Measurements from ENCODE around the gene PITPNC1.
"Not testable (repeated sequence)": the region's sequence is repeated elsewhere in the genome, so short reads cannot be mapped to it uniquely, and the experiment has no call there.

The PITPNC1 gene

GRCh38 chr17:67633751-67634211 is 256.7 kb downstream of the PITPNC1 start:
- DNase-seq = no peak

GRCh38 chr17:67635681-67636080 is 258.6 kb downstream of the PITPNC1 start:
- DNase-seq = no peak

GRCh38 chr17:67636312-67636711 is 259.2 kb downstream of the PITPNC1 start:
- no peak for DNase-seq

GRCh38 chr17:67636834-67637520 is 259.9 kb downstream of the PITPNC1 start:
- no peak for DNase-seq

- DNase-seq = no peak
Observed at GRCh38 chr17:67637901-67638641, 261.0 kb downstream of the PITPNC1 start.

GRCh38 chr17:67638871-67639270 is 261.8 kb downstream of the PITPNC1 start:
- no peak for DNase-seq

GRCh38 chr17:67639555-67639954 is 262.5 kb downstream of the PITPNC1 start:
- DNase-seq = no peak

- no peak for DNase-seq
Observed at GRCh38 chr17:67639979-67640378, 262.9 kb downstream of the PITPNC1 start.

- no peak for DNase-seq
Observed at GRCh38 chr17:67642488-67642887, 265.4 kb downstream of the PITPNC1 start.

- no peak for DNase-seq
Observed at GRCh38 chr17:67644061-67644460, 267.0 kb downstream of the PITPNC1 start.

- not testable (repeated sequence) for DNase-seq
Observed at GRCh38 chr17:67645195-67645594, 268.1 kb downstream of the PITPNC1 start.

GRCh38 chr17:67646472-67646871 is 269.4 kb downstream of the PITPNC1 start:
- DNase-seq = no peak

GRCh38 chr17:67647482-67647881 is 270.4 kb downstream of the PITPNC1 start:
- no peak for DNase-seq

- no peak for DNase-seq
Observed at GRCh38 chr17:67648032-67648905, 271.2 kb downstream of the PITPNC1 start.

GRCh38 chr17:67648906-67649295 is 271.8 kb downstream of the PITPNC1 start:
- DNase-seq = not testable (repeated sequence)

GRCh38 chr17:67649891-67650290 is 272.8 kb downstream of the PITPNC1 start:
- DNase-seq = no peak

- not testable (repeated sequence) for DNase-seq
Observed at GRCh38 chr17:67651218-67651579, 274.1 kb downstream of the PITPNC1 start.

GRCh38 chr17:67652433-67652832 is 275.4 kb downstream of the PITPNC1 start:
- no peak for DNase-seq

- DNase-seq = no peak
Observed at GRCh38 chr17:67655478-67656148, 278.5 kb downstream of the PITPNC1 start.

- DNase-seq = no peak
Observed at GRCh38 chr17:67656494-67657203, 279.6 kb downstream of the PITPNC1 start.

GRCh38 chr17:67657596-67657995 is 280.5 kb downstream of the PITPNC1 start:
- no peak for DNase-seq

GRCh38 chr17:67658265-67658664 is 281.2 kb downstream of the PITPNC1 start:
- no peak for DNase-seq

Measured in activated naive CD4-positive, alpha-beta T cell treated with Interleukin-2 at 50 U/mL for 16 hours (primary cell).